ENCODE results near the gene MAPK1IP1L. TPM values are rescaled to one million over a fixed set of nuclear protein-coding genes. Genes with fewer than 3 reads are reported as not detected.

MAPK1IP1L gene
- polyA plus RNA-seq, 1 of the 3 experiments (the other 2 are of a cell fraction): 129 TPM

GRCh38 chr14:55118761-55119160 is 67.3 kb downstream of the MAPK1IP1L start:
- ChIA-PET POLR2A (interaction anchor here (1.4 to 1.8 kb wide), 2 partner anchors 16 to 17 kb away, joined by 4 to 5 read pairs; no protein-coding TSS in a partner anchor), CTCF (interaction anchor here (0.8 to 2.1 kb wide), 5 partner anchors 11 to 42 kb away, joined by 3 to 6 read pairs (median 5); no protein-coding TSS in a partner anchor)
- H3K4me2 ChIP-seq: no peak overlapping the region
- peaks cover 7 to 32% of the 10 kb centered on the region in 2 experiments for H3K4me1 ChIP-seq (ENCODE audit: control insufficient read depth in 1 of 2, insufficient read depth in 2 of 2, low read depth in 1 of 2, low read length in 1 of 2)
- H2AFZ ChIP-seq (ENCODE audit: low read depth): no peak overlapping the region
- no peaks in the 10 kb centered on the region for H3F3A ChIP-seq (replicated peaks; ENCODE audit: insufficient read depth)
- H3K9me3 ChIP-seq: no peaks in the 10 kb centered on the region
- H4K20me1 ChIP-seq (ENCODE audit: insufficient read depth): no peaks in the 10 kb centered on the region
- H3K79me2 ChIP-seq (ENCODE audit: insufficient read depth): no peaks in the 10 kb centered on the region
- no peak overlapping the region for H3K9ac ChIP-seq
- H3K27ac ChIP-seq (ENCODE audit: low read depth in 2 of 2, low read length in 1 of 2): no peak overlapping the region
- no peaks in the 10 kb centered on the region for H3K27me3 ChIP-seq (ENCODE audit: insufficient read depth)
- no peak for DNase-seq
- no peaks in the 10 kb centered on the region for H3K36me3 ChIP-seq (replicated peaks in 1 of 2; ENCODE audit: control insufficient read depth in 1 of 2, insufficient read depth in 2 of 2, low read length in 1 of 2)
- WGBS (ENCODE audit: low lambda C conversion rate): 87% methylated on average over 3 of the region's 3 CpGs
- H3K9me2 ChIP-seq: no peaks in the 10 kb centered on the region
- TF ChIP-seq POLR2AphosphoS5 (IDR thresholded peaks at IDR 0.05; ENCODE audit: low read depth, low read length) (no peak), SMC3 (IDR thresholded peaks at IDR 0.05; ENCODE audit: low read depth, low read length) (no peak), REST (IDR thresholded peaks at IDR 0.05; ENCODE audit: low read depth, low read length) (no peak), USF2 (IDR thresholded peaks at IDR 0.05; ENCODE audit: borderline replicate concordance, low read depth, low read length) (no peak), SIN3A (IDR thresholded peaks at IDR 0.05; ENCODE audit: borderline replicate concordance, low read depth, low read length) (no peak), YY1 (IDR thresholded peaks at IDR 0.05; ENCODE audit: low read depth) (no peak), TAF1 (IDR thresholded peaks at IDR 0.05; ENCODE audit: borderline replicate concordance, low read depth, low read length) (no peak), MXI1 (IDR thresholded peaks at IDR 0.05; ENCODE audit: low read depth, low read length) (no peak), PBX3 (IDR thresholded peaks at IDR 0.05) (no peak), CHD2 (IDR thresholded peaks at IDR 0.05; ENCODE audit: low read length, partially characterized antibody) (no peak), MEF2A (IDR thresholded peaks at IDR 0.05; ENCODE audit: borderline replicate concordance, low read depth) (no peak), FOXJ3 (CRISPR knock-in tag; IDR thresholded peaks at IDR 0.05) (no peak), GATA2 (CRISPR knock-in tag; IDR thresholded peaks at IDR 0.05) (no peak)
- no peak overlapping the region for H3K4me3 ChIP-seq (ENCODE audit: low read depth in 2 of 2, low read length in 1 of 2)

Other genes starting within 250 kb of the MAPK1IP1L start
- 2.2 and 4.7 TPM in 2 replicates for gene GCH1, start 148.8 kb upstream of the MAPK1IP1L start, polyA plus RNA-seq (2012; rRNA removed)
- 2.9 and 3.6 TPM in 2 replicates for gene WDHD1, start 24.5 kb upstream of the MAPK1IP1L start, polyA plus RNA-seq (2012; rRNA removed)
- 2.2 and 3.2 TPM in 2 replicates for gene SOCS4, start 24.4 kb upstream of the MAPK1IP1L start, polyA plus RNA-seq (2012; rRNA removed)
- gene LGALS3, start 77.6 kb downstream of the MAPK1IP1L start, polyA plus RNA-seq (2012; rRNA removed): 59.5 and 59.8 TPM in 2 replicates
- 6.2 and 6.4 TPM in 2 replicates for gene DLGAP5, start 139.9 kb downstream of the MAPK1IP1L start, polyA plus RNA-seq (2012; rRNA removed)
- gene FBXO34, start 219.8 kb downstream of the MAPK1IP1L start, polyA plus RNA-seq (2012; rRNA removed): 10.0 and 13.2 TPM in 2 replicates